H1 (cell line): Measurements from ENCODE around the gene LY9. TPM values are rescaled to one million over a fixed set of nuclear protein-coding genes. Genes with fewer than 3 reads are reported as not detected.

Source experiments
- EZH2 ChIP-seq: fragments of 200-600 bp; sonication (generic); IDR thresholded peaks from 2 replicates; pipeline ENCODE4 v1.7.1; 2012; ENCODE audit warnings: low read depth, mild to moderate bottlenecking, moderate library complexity, low read length, inconsistent platforms; ENCODE audit not compliant: severe bottlenecking
- JUN ChIP-seq: IDR thresholded peaks from 2 replicates; pipeline ENCODE4 v1.6.1; 2011; ENCODE audit warnings: low read depth, mild to moderate bottlenecking, improper control_type of control experiment, low read length
- NANOG ChIP-seq: IDR thresholded peaks from 2 replicates; pipeline ENCODE4 v1.6.1; 2011; ENCODE audit warnings: low read length, low read depth, mild to moderate bottlenecking, inconsistent platforms; ENCODE audit not compliant: insufficient read depth, poor library complexity, severe bottlenecking
- RAD21 ChIP-seq, 2 experiments: IDR thresholded peaks in 1 of 2; conservative IDR thresholded peaks in 1 of 2; 2 replicates each; pipeline ENCODE4 v1.6.1; 2011; ENCODE audit warnings: low read depth in 2 of 2, low read length in 2 of 2, improper control_type of control experiment in 1 of 2, inconsistent platforms in 1 of 2, mild to moderate bottlenecking in 1 of 2, moderate library complexity in 1 of 2
- SP1 ChIP-seq: IDR thresholded peaks from 2 replicates; pipeline ENCODE4 v1.6.1; 2011; ENCODE audit warnings: low read depth, low read length
- SRF ChIP-seq: IDR thresholded peaks from 2 replicates; pipeline ENCODE4 v1.6.1; 2011; ENCODE audit warnings: mild to moderate bottlenecking, low read depth, low read length, moderate library complexity
- TAF1 ChIP-seq: IDR thresholded peaks from 2 replicates; pipeline ENCODE4 v1.6.1; 2011; ENCODE audit warnings: mild to moderate bottlenecking, low read depth, low read length
- polyA plus RNA-seq, 7 experiments: library from polyadenylated mRNA; depleted of rRNA in 3 of 7; stranded (reverse) in 5 of 7; unstranded in 2 of 7; fragments of >200 nt in 5 of 7; fragments of 200-250 nt in 2 of 7; gene quantifications; 1 replicate in 5 of 7; 2 replicates in 1 of 7; 4 replicates in 1 of 7; pipeline versions ENCODE4 v1.2.1 to v1.2.3, GENCODE V29; 2011 to 2013; ENCODE audit warnings: missing spikeins in 2 of 7, mixed read lengths in 2 of 7
- total RNA-seq: library from RNA; stranded (reverse); fragmentation: NEBNext Ultra II Directional; extraction: Animal tissue kit (Norgen Biotek cat#: 25700); gene quantifications from 2 replicates; pipeline ENCODE4 v1.2.1, GENCODE V29; 2021
- TF ChIP-seq, protein P1 (sequence below): fragments of 300-600 bp; sonication (generic); IDR thresholded peaks from 2 replicates; pipeline ENCODE4 v1.7.1; 2012; ENCODE audit warnings: low read length, moderate library complexity, mild to moderate bottlenecking, inconsistent platforms; ENCODE audit not compliant: insufficient replicate concordance
- TF ChIP-seq, protein P2 (sequence below): IDR thresholded peaks from 2 replicates; pipeline ENCODE4 v1.6.1; 2011; ENCODE audit warnings: low read length, improper control_type of control experiment

LY9 gene
- total and polyA plus RNA-seq, 2 of the 8 experiments (the other 6 are each of a cell fraction or from before 2014, with no cell fraction given): not detected

DNA sequence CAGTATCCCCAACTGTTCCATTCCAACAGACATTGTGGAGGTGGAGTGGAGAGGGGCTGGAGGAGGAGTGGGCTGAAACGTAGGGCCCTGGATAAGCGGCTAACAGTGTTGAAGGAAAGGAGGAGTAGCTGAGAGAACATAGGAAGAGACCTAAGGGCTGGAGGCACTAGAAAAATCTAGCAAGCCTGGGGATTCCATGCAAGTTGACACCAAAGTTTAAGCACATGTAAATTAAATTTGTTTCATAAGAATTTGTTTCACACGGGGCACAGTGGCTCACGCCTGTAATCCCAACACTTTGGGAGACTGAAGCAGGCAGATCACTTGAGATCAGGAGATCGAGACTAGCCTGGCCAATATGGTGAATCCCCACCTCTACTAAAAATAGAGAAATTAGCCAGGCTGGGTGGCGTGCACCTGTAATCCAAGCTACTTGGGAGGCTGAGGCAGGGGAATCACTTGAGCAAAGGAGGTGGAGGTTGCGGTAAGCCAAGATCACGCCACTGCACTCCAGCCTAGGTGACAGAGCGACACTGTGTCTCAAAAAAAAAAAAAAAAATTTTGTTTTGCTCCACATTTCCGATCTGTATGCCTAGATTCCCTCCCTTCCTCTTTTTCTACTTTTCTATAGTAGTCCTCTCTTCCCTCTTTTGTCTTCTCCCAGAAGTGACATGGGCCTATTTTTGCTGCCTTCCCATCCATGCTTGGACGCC is 67.2 kb downstream of the LY9 start (continued):
- TF ChIP-seq, protein P1, sequence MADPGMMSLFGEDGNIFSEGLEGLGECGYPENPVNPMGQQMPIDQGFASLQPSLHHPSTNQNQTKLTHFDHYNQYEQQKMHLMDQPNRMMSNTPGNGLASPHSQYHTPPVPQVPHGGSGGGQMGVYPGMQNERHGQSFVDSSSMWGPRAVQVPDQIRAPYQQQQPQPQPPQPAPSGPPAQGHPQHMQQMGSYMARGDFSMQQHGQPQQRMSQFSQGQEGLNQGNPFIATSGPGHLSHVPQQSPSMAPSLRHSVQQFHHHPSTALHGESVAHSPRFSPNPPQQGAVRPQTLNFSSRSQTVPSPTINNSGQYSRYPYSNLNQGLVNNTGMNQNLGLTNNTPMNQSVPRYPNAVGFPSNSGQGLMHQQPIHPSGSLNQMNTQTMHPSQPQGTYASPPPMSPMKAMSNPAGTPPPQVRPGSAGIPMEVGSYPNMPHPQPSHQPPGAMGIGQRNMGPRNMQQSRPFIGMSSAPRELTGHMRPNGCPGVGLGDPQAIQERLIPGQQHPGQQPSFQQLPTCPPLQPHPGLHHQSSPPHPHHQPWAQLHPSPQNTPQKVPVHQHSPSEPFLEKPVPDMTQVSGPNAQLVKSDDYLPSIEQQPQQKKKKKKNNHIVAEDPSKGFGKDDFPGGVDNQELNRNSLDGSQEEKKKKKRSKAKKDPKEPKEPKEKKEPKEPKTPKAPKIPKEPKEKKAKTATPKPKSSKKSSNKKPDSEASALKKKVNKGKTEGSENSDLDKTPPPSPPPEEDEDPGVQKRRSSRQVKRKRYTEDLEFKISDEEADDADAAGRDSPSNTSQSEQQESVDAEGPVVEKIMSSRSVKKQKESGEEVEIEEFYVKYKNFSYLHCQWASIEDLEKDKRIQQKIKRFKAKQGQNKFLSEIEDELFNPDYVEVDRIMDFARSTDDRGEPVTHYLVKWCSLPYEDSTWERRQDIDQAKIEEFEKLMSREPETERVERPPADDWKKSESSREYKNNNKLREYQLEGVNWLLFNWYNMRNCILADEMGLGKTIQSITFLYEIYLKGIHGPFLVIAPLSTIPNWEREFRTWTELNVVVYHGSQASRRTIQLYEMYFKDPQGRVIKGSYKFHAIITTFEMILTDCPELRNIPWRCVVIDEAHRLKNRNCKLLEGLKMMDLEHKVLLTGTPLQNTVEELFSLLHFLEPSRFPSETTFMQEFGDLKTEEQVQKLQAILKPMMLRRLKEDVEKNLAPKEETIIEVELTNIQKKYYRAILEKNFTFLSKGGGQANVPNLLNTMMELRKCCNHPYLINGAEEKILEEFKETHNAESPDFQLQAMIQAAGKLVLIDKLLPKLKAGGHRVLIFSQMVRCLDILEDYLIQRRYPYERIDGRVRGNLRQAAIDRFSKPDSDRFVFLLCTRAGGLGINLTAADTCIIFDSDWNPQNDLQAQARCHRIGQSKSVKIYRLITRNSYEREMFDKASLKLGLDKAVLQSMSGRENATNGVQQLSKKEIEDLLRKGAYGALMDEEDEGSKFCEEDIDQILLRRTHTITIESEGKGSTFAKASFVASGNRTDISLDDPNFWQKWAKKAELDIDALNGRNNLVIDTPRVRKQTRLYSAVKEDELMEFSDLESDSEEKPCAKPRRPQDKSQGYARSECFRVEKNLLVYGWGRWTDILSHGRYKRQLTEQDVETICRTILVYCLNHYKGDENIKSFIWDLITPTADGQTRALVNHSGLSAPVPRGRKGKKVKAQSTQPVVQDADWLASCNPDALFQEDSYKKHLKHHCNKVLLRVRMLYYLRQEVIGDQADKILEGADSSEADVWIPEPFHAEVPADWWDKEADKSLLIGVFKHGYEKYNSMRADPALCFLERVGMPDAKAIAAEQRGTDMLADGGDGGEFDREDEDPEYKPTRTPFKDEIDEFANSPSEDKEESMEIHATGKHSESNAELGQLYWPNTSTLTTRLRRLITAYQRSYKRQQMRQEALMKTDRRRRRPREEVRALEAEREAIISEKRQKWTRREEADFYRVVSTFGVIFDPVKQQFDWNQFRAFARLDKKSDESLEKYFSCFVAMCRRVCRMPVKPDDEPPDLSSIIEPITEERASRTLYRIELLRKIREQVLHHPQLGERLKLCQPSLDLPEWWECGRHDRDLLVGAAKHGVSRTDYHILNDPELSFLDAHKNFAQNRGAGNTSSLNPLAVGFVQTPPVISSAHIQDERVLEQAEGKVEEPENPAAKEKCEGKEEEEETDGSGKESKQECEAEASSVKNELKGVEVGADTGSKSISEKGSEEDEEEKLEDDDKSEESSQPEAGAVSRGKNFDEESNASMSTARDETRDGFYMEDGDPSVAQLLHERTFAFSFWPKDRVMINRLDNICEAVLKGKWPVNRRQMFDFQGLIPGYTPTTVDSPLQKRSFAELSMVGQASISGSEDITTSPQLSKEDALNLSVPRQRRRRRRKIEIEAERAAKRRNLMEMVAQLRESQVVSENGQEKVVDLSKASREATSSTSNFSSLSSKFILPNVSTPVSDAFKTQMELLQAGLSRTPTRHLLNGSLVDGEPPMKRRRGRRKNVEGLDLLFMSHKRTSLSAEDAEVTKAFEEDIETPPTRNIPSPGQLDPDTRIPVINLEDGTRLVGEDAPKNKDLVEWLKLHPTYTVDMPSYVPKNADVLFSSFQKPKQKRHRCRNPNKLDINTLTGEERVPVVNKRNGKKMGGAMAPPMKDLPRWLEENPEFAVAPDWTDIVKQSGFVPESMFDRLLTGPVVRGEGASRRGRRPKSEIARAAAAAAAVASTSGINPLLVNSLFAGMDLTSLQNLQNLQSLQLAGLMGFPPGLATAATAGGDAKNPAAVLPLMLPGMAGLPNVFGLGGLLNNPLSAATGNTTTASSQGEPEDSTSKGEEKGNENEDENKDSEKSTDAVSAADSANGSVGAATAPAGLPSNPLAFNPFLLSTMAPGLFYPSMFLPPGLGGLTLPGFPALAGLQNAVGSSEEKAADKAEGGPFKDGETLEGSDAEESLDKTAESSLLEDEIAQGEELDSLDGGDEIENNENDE: no peak
- TF ChIP-seq SP1 (no peak), NANOG (no peak), SRF (no peak), TAF1 (no peak), RAD21 (IDR thresholded peaks at IDR 0.05 in 1 of 2, conservative IDR thresholded peaks at IDR 0.05 in 1 of 2; ENCODE audit: low read depth in 2 of 2, low read length in 2 of 2) (no peak), JUN (no peak), EZH2 (no peak)
- TF ChIP-seq, protein P2, sequence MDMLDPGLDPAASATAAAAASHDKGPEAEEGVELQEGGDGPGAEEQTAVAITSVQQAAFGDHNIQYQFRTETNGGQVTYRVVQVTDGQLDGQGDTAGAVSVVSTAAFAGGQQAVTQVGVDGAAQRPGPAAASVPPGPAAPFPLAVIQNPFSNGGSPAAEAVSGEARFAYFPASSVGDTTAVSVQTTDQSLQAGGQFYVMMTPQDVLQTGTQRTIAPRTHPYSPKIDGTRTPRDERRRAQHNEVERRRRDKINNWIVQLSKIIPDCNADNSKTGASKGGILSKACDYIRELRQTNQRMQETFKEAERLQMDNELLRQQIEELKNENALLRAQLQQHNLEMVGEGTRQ: no peak
